ENCODE data around the gene USP9X.

The USP9X gene

GRCh38 chrX:41047878-41048534 lies 37.2 kb upstream of the USP9X start:
- H3K4me3 ChIP-seq (ENCODE audit: insufficient read depth, low read length, poor library complexity, severe bottlenecking) = no peak overlapping the region
- no peaks in the 10 kb centered on the region for H3K27me3 ChIP-seq (ENCODE audit: low read length)
- no peaks in the 10 kb centered on the region for H3K9me3 ChIP-seq (ENCODE audit: insufficient read depth, low read length)
- H2AFZ ChIP-seq (ENCODE audit: low read depth, low read length, severe bottlenecking) = no peak overlapping the region
- TF ChIP-seq CTCF (IDR thresholded peaks at IDR 0.05; ENCODE audit: insufficient read depth, low read length, poor library complexity, severe bottlenecking) (no peak), EZH2phosphoT487 (conservative IDR thresholded peaks at IDR 0.05; ENCODE audit: low read length) (no peak)
- H4K20me1 ChIP-seq (ENCODE audit: low read depth, low read length) = no peaks in the 10 kb centered on the region
- H3K79me2 ChIP-seq (ENCODE audit: insufficient read depth, low read length) = no peaks in the 10 kb centered on the region
- no peaks in the 10 kb centered on the region for H3F3A ChIP-seq (ENCODE audit: insufficient read depth)
- no peaks in the 10 kb centered on the region for H3K9me2 ChIP-seq (replicated peaks; ENCODE audit: insufficient read depth, low read length)
- no peak overlapping the region for H3K27ac ChIP-seq (ENCODE audit: low read depth, low read length)
- no peak overlapping the region for H3K9ac ChIP-seq (ENCODE audit: low read length)
- no peak overlapping the region for H3K4me2 ChIP-seq (ENCODE audit: low read depth, low read length, poor library complexity, severe bottlenecking)
- no peaks in the 10 kb centered on the region for H3K36me3 ChIP-seq (ENCODE audit: low read length)

GRCh38 chrX:41050359-41050758 lies 34.9 kb upstream of the USP9X start:
- Histone ChIP-seq H3K27me3 (ENCODE audit: low read length) (no peaks in the 10 kb centered on the region), H2AFZ (ENCODE audit: low read depth, low read length, severe bottlenecking) (no peak overlapping the region), H3K27ac (ENCODE audit: low read depth, low read length) (no peak overlapping the region), H3K79me2 (ENCODE audit: insufficient read depth, low read length) (no peaks in the 10 kb centered on the region), H3K9me2 (replicated peaks; ENCODE audit: insufficient read depth, low read length) (no peaks in the 10 kb centered on the region), H3F3A (ENCODE audit: insufficient read depth) (no peaks in the 10 kb centered on the region), H3K4me3 (ENCODE audit: insufficient read depth, low read length, poor library complexity, severe bottlenecking) (no peak overlapping the region), H3K4me2 (ENCODE audit: low read depth, low read length, poor library complexity, severe bottlenecking) (no peak overlapping the region), H3K9ac (ENCODE audit: low read length) (no peak overlapping the region), H3K9me3 (ENCODE audit: insufficient read depth, low read length) (no peaks in the 10 kb centered on the region), H4K20me1 (ENCODE audit: low read depth, low read length) (no peaks in the 10 kb centered on the region), H3K36me3 (ENCODE audit: low read length) (no peaks in the 10 kb centered on the region)
- no peak for TF ChIP-seq EZH2phosphoT487 (conservative IDR thresholded peaks at IDR 0.05; ENCODE audit: low read length)
- TF ChIP-seq CTCF (IDR thresholded peaks at IDR 0.05; ENCODE audit: insufficient read depth, low read length, poor library complexity, severe bottlenecking) = no peak

DNA sequence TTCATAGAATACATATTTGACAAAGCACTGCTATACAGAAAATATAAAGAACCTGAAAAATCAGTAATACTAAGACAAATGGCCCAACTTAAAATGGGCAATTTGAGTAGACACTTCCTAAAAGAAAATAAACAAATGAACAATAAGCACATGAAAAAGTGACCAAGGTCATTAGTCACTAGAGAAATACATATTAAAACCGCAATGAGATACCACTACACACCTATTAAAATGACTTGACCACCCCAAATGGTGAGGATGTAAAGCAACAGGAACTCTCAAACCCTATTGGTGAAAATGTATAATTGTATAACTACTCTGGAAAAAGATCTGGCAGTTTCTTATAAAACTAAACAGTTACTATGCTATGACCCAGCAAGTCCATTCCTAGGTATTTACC lies 34.0 kb upstream of the USP9X start:
- H3K9me3 ChIP-seq (ENCODE audit: insufficient read depth, low read length) = no peaks in the 10 kb centered on the region
- H3K27me3 ChIP-seq (ENCODE audit: low read length) = no peaks in the 10 kb centered on the region
- no peak for TF ChIP-seq EZH2phosphoT487 (conservative IDR thresholded peaks at IDR 0.05; ENCODE audit: low read length)
- TF ChIP-seq CTCF (IDR thresholded peaks at IDR 0.05; ENCODE audit: insufficient read depth, low read length, poor library complexity, severe bottlenecking) = no peak
- no peaks in the 10 kb centered on the region for H3K36me3 ChIP-seq (ENCODE audit: low read length)
- no peaks in the 10 kb centered on the region for H3F3A ChIP-seq (ENCODE audit: insufficient read depth)
- H4K20me1 ChIP-seq (ENCODE audit: low read depth, low read length) = no peaks in the 10 kb centered on the region
- H2AFZ ChIP-seq (ENCODE audit: low read depth, low read length, severe bottlenecking) = no peak overlapping the region
- H3K9me2 ChIP-seq (replicated peaks; ENCODE audit: insufficient read depth, low read length) = no peaks in the 10 kb centered on the region
- no peak overlapping the region for H3K27ac ChIP-seq (ENCODE audit: low read depth, low read length)
- no peak overlapping the region for H3K9ac ChIP-seq (ENCODE audit: low read length)
- H3K4me3 ChIP-seq (ENCODE audit: insufficient read depth, low read length, poor library complexity, severe bottlenecking) = no peak overlapping the region
- H3K4me2 ChIP-seq (ENCODE audit: low read depth, low read length, poor library complexity, severe bottlenecking) = no peak overlapping the region
- H3K79me2 ChIP-seq (ENCODE audit: insufficient read depth, low read length) = no peaks in the 10 kb centered on the region
